ENCODE measurements around the gene NOD2.

Gene NOD2

DNA sequence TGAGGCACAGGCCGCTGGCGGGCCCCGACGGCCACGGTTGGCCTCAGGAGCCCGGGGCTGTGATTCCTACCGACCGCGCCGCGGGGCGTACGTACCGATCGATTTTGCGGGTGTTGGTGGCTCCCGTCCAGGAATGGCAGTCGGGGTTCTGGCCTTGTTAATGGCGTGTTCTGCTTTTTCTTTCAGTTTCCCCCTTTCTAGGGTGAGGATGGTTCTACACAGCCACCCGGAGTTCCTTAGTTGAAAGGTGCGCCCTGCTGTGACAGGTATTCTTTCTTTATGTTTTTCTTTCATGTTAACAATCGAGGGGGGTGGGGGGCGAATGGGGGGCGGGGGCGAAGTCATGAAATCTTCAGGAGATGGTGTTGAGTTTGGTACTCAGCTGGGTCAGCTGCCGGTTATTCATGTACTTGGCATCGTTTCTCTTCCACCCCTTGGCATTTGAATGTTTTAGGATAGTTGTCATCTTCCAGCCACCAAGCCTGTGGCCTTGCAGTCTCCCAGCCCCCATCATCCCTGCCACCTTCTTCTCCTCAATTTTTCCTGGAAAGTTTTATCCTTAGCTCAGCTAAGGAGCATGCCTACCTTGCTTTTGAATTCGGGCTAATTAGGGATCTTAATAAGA lies 49.3 kb downstream of the NOD2 start:
- no peak for DNase-seq (ENCODE audit: low spot score)

DNA sequence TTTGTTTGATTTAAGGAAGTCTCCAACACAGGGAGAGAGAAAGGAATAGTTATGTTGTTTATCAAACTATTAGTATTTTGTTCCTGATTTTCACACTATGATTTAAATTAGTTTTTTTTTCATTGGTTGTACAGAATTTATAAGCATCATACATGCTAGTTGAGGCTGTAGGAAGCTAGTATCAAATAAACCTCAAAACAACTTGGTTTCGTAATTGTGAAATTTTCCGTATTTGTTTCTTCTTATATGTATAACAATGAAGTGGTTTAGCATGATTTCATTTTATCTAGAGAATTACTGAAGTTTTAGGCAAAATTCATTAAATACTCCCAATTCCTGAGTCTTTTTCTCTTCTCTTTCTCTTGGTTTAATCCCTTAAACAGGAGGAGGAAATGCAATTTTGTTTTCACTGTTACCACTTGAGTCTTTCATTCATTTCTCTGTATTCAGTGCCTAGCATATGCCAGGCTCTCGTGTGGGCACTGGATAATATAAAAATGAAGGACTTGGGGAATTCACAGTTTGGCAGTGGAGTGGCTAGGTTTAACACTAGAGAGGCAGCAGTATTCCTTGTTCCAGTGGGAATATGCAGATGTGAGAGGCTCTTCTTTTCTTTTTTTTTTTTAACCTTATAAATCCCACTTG lies 50.3 kb downstream of the NOD2 start:
- DNase-seq (ENCODE audit: low spot score), result no peak

GRCh38 chr16:50744881-50745280 lies 51.5 kb downstream of the NOD2 start:
- DNase-seq (ENCODE audit: low spot score), result no peak

- DNase-seq (ENCODE audit: low spot score), result no peak
Measured at GRCh38 chr16:50745940-50746339, 52.5 kb downstream of the NOD2 start.

DNA sequence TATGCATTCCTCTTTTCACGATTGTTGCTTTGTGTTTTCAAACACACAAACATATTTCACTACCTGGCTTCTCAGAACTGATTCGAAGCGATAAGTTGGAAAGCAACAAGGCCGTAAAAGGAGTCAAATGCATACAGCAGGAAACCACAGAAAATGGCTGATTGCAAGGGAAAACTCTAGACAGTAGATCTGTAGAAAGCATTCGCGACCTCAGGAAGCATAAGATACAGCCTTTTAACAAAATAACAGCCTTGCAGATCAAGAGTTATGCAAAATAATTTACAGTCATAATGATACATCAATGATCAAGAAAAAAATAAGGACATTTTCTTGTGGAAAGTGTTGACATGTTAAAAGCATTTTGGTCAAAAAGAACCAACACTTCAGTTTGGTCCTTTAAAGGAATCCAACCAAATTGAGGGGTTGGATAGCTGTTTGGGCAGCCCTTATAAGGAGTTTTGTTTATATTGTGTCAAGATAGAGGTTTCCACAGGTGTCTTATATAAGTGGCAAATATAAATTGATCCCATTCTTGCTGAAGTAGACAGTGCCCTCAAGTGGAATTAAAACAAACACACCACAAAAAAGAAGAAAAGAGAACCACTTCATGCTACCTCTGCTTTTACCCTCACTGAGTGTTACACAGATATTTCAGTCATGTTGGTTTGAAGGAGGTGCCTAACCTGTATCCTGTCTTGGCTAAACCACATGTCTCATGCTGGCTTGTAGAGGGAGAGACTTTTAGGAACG lies 54.0 kb downstream of the NOD2 start:
- no peak for DNase-seq (ENCODE audit: low spot score)

GRCh38 chr16:50751528-50751927 lies 58.1 kb downstream of the NOD2 start:
- no peak for DNase-seq (ENCODE audit: low spot score)

DNA sequence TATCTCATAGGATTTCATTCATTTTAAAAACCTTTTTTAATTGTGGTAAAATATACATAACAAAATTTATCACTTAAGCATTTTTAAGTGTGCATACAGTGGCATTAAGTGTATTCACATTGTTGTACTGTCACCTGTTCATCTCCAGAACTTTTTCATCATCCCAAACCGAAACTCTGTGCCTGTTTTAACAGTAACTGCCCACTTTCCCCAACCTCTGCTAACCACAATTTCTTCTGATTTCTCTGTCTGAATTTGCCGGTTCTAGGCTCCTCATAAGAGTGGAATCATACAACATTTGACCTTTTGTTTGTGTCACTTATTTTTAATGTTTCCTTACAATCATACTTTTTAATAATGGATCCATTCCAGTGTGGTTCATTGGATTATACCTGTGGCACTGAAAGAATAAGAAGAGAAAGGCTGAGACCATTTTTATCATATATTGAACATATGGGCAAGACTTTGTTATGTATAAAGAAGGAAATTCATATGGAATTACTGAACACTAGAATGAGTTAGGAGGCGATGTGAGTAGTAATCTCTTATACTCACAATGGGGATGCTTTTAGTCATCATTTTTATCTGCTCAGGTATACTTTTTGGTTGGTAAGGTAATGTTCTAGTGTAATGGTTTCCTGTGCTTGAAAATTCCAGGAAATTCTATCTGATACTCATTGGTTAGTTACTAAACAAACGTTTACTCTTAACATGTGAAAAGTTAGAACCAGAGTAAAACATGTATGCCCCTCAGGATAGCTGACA lies 59.2 kb downstream of the NOD2 start:
- DNase-seq (ENCODE audit: low spot score), result no peak

GRCh38 chr16:50756473-50756872 lies 63.1 kb downstream of the NOD2 start:
- no peak for DNase-seq (ENCODE audit: low spot score)

DNA sequence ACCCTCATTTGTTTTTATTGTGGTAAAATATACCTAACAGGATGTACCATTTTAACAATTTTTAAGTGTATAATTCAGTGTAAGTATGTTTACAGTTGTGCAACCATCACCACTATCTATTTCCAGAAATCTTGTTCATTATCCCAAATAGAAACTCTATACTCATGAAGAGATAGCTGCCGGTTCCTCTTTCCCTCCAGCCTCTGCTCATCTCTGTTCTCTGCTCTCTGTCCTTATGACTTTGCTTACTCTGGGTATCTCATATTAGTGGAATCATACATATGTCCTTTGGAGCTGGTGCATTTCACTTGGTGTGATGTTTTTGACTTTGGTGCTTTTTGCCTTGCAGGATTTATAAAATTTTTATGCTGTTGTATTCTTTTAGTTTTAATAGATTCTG lies 67.9 kb downstream of the NOD2 start:
- DNase-seq (ENCODE audit: low spot score), result no peak

GRCh38 chr16:50762241-50762640 lies 68.8 kb downstream of the NOD2 start:
- no peak for DNase-seq (ENCODE audit: low spot score)

DNA sequence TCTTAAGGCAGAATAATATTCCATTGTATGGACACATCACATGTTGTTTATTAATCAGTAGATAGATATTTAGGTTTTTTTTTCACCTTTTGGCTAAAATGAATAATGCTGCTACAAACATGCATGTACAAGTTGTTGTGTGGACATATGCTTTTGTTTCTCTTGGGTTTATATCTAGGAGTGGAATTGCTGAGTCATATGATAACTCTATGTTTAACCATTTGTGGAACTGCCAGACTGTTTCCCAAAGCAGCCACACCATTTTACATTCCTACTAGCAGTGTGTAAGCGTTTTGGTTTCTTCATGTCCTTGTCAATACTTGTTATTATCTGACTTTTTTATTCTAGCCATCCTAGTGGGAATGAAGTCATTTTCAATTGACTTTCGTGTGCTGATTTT lies 69.8 kb downstream of the NOD2 start:
- DNase-seq (ENCODE audit: low spot score), result no peak

DNA sequence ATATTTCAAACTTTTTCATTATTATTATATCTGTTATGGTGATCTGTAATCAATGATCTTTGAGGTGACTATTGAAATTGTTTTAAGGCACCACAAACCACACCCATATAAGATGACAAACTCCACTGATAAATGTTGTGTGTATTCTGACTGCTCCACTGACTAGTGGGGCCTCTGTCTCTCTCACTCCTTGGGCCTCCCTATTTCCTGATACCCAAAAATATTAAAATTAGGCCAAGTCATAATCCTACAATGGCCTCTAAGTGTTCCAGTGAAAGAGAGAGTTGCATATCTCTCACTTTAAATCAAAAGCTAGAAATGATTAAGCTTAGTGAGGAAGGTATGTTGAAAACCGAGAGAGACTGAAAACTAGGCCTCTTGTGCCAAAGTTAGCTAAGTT lies 71.9 kb downstream of the NOD2 start:
- no peak for DNase-seq (ENCODE audit: low spot score)

DNA sequence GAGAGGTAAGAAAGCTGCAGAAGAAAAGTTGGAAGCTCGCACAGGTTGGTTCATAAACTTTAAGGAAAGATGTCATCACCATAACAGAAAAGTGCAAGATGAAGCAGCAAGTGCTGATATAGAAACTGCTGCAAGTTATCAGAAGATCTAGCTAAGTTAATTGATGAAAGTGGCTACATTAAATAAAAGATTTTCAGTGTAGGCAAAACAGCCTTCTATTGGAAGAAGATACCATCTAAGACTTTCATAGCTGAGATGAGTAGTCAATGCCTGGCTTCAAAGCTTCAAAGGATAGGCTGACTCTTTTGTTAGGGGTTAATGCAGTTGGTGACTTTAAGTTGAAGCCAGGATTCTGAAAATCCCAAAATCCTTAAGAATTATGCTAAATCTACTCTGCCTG lies 72.5 kb downstream of the NOD2 start:
- no peak for DNase-seq (ENCODE audit: low spot score)

DNA sequence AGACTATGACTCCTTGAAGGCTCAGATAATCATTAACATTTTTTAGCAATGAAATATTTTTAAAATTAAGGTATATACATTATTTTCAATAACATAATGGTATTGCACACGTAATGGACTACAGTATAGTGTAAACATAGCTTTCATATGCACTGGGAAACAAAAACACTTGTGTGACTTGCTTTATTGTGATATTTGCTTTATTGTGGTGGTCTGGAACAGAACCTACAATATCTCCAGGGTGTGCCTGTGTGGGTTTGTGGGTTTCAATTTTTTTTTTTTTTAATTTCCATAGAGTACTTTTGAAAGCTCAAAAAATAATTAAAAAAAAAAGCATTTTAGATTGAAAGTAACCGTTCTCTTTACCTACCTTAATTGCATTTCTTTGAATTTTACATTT lies 73.8 kb downstream of the NOD2 start:
- no peak for DNase-seq (ENCODE audit: low spot score)

- DNase-seq (ENCODE audit: low spot score), result no peak
Measured at GRCh38 chr16:50771366-50771765, 78.0 kb downstream of the NOD2 start.

DNA sequence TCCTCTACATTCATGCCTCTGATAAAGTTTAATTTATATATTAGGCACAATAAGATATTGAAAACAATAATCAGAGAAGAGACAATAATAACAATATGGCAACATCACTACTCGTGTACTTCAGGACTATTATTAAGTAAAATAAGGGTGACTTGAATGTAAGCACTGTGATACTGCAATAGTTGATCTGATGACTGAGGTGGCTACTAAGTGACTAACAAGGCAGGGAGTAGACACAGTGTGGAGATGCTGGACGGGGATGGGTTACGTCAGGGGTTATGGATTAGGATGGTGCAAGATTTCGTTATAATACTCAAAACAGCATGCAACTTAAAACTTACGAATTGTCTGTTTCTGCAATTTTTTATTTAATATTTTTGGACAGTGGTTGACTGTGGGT lies 81.0 kb downstream of the NOD2 start:
- DNase-seq (ENCODE audit: low spot score), result no peak

- DNase-seq (ENCODE audit: low spot score), result no peak
Measured at GRCh38 chr16:50774960-50775359, 81.6 kb downstream of the NOD2 start.

DNA sequence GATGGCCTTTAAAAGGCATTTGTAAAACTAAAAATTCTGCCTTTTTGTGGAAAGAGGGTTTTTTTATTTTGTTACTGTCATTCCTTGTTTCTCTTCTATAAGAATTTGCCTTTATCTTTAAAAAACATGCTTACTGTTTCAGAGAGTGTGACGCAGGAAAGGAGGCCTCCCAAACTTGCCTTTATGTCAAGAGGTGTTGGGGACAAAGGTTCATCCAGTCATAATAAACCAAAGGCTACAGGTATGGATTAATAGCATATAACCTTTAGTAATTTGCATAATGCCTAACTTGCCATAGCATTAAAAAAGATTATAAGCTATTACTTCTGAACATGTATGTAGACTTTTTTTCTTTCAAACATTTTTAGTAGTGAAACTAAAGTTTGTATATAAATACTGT lies 82.6 kb downstream of the NOD2 start:
- no peak for DNase-seq (ENCODE audit: low spot score)

- no peak for DNase-seq (ENCODE audit: low spot score)
Measured at GRCh38 chr16:50778284-50779163, 85.1 kb downstream of the NOD2 start.

DNA sequence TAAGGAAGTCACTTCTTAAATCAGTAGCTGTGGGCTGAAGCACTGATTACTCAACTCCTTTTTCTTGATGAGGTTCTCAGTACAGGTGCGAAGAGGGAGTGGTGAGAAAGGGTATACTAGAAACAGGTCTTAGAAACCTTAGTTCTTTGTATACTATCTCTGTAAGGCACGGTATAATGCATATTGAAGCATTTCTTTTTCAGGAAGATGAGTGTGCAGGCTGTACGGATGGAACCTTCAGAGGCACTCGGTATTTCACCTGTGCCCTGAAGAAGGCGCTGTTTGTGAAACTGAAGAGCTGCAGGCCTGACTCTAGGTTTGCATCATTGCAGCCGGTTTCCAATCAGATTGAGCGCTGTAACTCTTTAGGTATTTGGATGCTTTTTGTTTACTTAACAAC lies 87.6 kb downstream of the NOD2 start:
- no peak for DNase-seq (ENCODE audit: low spot score)

DNA sequence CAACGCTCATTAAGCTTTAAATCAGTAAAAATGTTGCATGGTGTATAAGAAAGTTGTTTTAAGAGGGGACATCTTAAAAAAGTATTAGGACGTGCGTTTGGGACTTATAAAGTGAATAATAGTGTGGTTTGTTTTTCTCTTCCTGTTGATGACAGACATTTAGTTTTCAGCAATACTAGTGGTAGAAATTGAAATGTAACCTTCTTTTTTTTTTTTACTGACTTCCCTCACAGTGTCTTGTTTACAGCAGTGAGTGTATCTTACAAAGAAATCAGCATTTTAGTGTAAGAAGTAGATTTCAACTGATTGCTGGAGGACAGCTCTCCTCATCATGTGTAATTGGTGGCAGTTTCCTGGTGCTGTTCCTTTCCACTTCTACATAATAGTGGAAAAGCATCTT lies 88.1 kb downstream of the NOD2 start:
- DNase-seq (ENCODE audit: low spot score), result no peak

Measured in left forelimb (tissue), 1 donor.